GDM1 (cell line): ENCODE measurements around the gene GSTM5.
"Not testable (repeated sequence)": the region's sequence is repeated elsewhere in the genome, so short reads cannot be mapped to it uniquely, and the experiment has no call there.

Source experiments
- DNase-seq: peaks from one replicate; lab custom pipeline; 2025; lab: John Stamatoyannopoulos, UW

Gene GSTM5

DNA sequence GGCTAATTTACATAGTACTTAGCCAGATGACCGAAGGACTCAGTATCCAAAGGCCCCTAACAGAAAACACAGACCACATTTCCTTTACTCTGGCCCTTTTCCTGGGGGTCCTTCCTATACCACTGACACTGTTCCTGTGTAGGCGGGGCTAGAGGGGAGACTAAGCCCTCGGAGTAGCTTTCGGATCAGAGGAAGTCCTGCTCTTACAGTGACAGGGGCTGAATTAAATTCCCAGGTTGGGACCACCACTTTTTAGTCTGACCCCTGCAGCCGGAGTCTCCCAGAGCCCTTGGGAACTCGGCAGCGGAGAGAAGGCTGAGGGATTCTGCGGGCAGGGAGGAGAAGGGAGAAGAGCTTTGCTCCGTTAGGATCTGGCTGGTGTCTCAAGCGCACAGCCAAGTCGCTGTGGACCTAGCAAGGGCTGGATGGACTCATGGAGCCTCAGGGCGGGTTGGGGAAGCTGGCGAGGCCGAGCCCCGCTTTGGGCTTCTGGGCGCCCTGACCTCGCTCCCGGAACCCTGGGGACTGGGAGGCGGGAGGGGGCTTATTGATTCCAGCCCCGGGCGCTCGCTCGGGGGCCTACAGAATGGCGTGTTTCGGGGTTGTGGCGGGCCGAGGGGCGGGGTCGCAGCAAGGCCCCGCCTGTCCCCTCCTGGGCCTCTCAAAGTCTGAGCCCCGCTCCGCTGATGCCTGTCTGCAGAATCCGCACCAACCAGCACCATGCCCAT lies at the start of gene GSTM5:
GSTM5 (plus strand) TSS at position 659 of the 728 bp plus-strand sequence; CDS start at position 721, 62 bp downstream.
- not testable (repeated sequence) for DNase-seq

DNA sequence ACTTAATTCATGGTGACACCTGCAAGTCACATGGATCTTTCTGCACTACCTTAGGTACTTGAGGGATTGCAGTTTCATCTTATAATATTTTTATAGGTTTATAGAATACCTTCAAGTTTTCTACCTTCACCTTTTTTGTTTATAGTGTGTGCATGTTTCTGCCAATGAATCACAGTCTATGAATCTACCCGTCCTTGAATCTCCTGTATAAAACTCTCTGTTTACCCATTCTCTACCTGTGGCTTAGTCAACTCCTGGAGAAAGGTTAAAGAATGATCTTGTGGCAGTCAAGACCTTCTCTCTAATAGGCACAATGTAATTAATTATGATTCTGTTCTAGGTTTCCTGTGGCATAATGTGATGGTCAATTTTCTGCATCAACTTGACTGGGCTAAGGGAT lies 47.4 kb upstream of the GSTM5 start:
- DNase-seq: no peak

DNA sequence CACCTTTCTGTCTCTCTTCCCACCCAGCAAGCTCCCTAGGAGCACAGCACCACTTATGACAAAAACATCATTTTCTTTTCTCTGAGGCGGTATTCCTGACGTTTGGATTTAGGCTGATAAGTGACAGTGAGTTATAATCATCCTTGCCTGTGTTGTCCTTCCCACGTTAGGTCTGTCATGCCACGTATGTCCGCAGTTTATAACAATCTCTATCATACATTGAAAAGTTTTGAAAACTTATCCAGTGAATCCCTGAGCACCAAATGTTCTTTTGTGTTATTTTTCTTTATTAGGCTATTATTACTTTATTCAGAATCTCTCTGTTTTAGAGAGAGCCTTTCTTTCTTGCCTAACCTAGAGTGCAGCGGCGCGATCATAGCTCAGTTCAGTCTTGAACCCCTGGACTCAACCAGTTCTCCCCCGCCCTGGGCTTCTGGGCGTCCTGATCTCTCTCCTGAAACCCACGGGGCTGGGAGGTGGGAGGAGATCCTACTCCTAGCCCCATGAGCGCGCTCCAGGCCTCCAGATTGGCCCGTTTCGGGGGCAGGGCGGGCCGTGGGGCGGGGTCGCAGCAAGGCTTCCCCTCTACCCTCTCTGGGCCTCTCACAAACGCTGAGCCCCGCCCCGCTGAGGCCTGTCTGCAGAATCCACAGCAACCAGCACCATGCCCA lies 44.5 kb upstream of the GSTM5 start, which contains the start of gene GSTM2:
GSTM2 (plus strand) TSS at position 606 of the 671 bp plus-strand sequence; CDS start at position 665, 59 bp downstream.
- DNase-seq: peak; percentile 86

DNA sequence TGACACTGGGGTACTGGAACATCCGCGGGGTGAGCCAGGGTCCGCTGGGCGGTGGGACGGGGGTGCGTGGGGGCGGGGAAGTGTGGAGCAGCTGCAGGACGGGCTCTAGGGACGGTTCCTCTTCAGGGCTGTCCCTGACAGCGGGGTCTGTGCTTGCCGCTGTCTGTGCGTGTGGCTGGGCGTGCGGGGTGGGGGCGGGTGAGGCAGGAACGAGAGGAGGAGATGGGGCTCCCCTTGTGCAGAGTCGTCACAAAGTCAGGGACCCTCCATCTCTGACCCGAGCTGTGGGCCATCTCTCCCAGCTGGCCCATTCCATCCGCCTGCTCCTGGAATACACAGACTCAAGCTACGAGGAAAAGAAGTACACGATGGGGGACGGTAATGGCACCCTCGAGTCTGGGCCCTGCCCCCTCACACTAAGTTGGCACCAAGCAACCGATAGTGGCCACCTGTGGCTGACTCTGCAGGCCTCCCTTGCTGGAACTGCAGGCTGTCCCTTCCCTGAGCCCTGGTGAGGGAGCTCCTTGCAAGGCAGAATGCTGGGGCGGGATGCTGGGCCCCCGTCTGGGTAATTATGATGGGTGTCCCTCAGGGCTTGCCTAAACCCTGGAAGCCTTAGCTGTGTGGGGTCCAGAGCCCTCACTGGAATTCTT lies 43.8 kb upstream of the GSTM5 start:
- DNase-seq: no peak

DNA sequence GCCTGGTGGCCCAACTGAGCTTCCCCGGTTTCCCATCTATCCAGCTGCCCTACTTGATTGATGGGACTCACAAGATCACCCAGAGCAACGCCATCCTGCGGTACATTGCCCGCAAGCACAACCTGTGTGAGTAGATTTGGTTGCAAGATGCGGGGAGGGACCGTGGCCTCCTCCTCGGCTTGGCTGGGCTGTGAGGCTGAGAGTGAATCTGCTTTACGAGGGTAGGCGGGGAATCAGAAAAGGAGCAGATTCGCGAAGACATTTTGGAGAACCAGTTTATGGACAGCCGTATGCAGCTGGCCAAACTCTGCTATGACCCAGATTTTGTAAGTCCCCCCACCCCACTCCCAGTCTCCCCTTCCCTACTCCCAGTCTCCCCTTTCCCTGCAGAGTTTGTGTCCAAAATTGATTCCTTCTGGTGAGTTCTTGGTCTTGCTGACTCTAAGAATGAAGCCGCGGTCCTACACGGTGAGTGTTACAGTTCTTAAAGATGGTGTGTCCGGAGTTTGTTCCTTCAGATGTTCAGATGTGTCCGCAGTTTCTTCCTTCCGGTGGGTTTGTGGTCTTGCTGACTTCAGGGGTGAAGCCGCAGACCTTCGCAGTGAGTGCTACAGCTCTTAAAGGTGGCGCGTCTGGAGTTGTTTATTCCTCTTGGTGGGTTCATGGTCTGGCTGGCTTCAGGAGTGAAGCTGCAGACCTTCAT lies 42.7 kb upstream of the GSTM5 start:
- peak; percentile 81 for DNase-seq

DNA sequence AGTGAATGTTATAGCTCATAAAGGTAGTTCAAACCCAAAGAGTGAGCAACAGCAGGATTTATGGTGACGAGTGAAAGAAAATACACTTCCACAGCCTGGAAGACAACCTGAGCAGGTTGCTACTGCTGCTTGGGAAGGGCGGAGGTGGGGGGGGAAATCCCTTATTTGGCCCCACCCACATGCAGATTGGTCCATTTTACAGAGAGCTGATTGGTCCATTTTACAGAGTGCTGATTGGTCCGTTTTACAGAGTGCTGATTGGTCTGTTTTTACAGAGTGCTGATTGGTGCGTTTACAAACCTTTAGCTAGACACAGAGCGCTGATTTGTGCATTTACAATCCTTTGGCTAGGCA lies 42.1 kb upstream of the GSTM5 start:
- DNase-seq: not testable (repeated sequence)

DNA sequence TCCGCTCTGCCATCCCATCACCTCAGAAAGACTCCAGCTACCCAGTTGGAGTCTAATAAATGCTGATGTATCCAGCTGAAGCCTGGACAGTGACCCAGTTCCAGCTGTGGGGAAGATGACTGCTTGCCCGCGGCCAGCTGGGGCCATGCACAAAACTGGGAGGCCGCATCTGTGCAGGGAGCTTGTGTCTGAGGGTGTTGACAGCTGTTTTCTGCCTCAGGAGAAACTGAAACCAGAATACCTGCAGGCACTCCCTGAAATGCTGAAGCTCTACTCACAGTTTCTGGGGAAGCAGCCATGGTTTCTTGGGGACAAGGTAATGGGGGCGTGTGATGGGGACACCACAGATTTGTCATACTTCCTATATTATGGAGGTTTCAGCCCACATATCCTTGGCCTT lies 41.0 kb upstream of the GSTM5 start:
- no peak for DNase-seq

DNA sequence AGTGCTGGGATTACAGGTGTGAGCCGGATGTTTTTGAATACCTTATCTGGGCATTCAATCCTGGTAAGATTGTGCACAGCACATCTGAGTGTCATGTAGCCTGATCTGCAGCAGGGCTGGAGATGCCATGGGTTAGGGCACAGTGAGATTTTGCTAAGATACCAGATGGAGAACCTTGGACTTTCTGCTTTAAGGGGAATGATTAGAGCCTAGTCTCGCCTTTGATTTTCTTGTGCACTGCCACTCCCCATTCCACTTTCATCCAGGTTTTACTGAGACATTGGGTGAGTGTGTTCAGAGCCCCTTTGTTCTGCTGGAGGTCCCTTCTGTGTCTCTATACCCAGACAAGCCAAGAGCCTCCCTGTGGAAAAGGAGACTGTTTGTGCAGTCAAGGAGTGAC lies 38.2 kb upstream of the GSTM5 start:
- not testable (repeated sequence) for DNase-seq

DNA sequence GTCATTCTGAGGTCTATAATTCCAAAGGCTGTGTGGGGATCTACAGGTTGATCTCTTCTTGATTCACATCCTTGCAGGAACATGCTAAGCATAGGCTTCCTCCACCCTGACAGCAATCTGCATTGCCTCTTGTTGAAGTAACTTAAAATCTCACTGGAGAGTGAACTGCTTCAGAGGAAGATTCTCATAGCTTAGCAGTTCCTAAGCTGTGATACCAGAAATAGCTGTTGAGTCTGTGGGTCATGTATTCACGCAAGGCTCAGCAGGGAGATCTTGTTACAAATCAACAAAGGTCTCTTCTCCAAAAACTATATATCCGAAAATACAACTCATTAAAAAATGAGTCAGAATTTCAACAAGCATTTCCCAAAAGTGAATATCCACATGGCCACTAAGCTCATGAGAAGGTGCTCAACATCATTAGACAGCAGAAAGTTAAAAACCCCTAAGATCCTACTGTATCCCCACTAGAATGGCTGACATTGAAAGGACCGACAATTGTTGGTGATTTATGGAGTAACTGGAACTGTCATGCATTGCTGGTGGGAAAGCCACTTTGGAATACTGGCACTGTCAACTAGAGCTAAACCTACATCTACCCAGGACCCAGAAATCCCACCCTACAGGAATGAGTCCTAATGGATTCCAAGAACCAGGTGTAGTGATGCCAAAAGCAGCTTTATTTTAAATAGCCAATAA lies 35.2 kb upstream of the GSTM5 start:
- not testable (repeated sequence) for DNase-seq

DNA sequence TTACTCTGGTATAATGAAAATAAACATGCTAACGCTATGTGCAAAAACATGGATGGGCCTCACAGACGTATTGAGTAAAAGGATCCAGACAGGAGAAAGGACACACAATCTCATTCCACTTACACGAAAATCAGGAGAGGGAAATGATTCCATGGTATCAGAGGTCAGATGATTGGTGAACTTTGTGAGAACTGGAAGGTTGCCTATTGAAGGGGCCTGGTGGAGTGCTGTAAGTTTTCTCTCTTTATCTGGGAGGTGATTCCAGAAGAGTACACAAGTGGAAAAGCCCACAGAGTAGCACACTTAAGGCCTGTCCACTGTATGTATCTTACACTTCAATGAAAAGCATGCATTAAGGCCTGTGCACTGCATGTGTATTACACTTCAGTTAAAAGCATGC lies 34.6 kb upstream of the GSTM5 start:
- no peak for DNase-seq

DNA sequence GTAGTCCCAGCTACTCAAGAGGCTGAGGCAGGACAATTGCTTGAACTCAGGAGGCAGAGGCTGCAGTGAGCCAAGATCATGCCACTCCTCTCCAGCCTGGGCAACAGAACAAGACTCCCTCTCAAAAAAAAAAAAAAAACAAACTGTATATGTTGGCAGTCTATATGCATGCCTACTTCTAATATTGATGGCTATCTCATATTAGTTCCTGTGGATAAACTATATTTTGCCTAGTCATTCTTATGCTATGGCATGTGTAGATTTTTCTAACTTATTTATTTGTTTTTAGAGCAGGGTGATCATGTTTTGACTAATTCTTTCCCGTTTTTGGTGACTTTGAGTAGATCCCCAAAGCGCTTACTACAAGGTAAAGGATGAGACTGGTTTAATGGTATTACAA lies 33.4 kb upstream of the GSTM5 start:
- DNase-seq: not testable (repeated sequence)

DNA sequence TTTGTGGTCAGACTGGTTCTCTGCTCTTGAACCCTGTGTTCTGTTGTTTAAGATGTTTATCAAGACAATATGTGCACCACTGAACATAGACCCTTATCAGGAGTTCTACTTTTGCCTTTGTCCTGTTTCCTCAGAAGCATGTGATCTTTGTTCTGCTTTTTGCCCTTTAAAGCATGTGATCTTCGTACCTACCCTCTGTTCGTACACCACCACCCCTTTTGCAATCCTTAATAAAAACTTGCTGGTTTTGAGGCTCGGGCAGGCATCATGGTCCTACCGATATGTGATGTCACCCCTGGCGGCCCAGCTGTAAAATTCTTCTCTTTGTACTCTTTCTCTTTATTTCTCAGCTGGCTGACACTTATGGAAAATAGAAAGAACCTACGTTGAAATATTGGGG lies 27.3 kb upstream of the GSTM5 start:
- not testable (repeated sequence) for DNase-seq

DNA sequence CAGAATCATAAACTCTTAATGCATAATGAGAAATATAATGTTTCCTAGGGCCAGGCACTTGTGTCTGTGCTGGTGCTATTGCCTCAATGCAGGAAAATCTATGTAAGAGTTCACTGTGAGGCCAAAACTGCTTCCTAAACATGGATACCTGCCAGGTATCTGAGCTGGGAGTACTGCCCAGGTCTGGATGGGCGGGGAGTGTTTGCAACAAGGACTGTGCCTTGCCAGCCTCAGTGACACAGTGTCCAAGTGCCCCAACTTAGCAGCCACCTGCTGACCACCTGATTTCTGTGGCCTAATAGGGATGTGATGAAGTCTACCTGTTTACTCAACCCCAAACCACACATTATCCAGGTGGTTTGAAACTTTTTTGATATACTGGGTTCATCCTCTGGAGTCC lies 26.7 kb upstream of the GSTM5 start:
- not testable (repeated sequence) for DNase-seq

DNA sequence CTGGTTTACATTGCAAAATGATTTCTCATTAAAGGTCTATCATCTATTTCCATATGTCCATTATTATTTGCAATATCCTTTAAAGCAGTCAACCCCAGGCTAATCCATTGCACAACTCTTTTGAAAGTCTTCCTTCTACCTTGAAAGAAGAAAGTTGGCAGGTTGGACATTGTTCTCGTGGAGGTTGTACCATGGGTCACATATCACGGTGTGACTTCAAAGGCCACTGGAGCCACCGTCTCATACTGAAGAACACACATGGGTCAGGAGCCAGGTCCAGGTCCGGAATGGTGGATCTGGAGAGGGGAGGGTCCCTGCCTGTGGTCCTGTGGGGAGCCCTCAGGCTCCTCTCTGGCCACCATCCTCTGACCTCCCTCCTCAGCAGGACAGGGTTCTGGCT lies 26.2 kb upstream of the GSTM5 start:
- not testable (repeated sequence) for DNase-seq

DNA sequence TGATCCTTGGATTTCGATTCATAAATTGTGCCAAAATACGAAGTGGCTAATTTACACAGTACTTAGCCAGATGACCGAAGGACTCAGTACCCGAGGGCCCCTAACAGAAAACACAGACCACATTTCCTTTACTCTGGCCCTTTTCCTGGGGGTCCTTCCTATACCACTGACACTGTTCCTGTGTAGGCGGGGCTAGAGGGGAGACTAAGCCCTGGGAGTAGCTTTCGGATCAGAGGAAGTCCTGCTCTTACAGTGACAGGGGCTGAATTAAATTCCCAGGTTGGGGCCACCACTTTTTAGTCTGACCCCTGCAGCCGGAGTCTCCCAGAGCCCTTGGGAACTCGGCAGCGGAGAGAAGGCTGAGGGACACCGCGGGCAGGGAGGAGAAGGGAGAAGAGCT lies 24.9 kb upstream of the GSTM5 start:
- DNase-seq: peak; percentile 10

DNA sequence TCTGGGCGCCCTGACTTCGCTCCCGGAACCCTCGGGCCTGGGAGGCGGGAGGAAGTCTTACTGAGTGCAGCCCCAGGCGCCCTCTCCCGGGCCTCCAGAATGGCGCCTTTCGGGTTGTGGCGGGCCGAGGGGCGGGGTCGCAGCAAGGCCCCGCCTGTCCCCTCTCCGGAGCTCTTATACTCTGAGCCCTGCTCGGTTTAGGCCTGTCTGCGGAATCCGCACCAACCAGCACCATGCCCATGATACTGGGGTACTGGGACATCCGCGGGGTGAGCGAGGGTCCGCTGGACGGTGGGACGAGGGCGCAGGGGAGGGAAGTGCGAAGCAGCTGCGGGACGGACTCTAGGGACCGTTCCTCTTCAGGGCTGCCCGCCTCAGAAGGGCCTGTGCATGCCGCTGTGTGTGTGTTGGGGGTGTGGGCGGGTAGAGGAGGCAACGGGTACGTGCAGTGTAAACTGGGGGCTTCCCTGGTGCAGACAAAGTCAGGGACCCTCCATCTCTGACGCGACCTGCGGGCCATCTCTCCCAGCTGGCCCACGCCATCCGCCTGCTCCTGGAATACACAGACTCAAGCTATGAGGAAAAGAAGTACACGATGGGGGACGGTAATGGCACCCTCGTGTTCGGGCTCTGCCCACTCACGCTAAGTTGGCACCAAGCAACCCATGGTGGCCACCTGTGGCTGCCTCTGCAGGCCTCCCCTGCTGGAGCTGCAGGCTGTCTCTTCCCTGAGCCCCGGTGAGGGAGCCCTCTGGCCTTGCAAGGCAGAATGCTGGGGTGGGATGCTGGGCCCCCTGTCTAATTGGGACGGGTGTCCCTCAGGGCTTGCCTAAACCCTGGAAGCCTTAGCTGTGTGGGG lies 24.2 kb upstream of the GSTM5 start, which contains the start of gene GSTM1:
GSTM1 (plus strand) TSS at position 177 of the 859 bp plus-strand sequence; CDS start at position 234, 57 bp downstream.
- DNase-seq: peak; percentile 69

DNA sequence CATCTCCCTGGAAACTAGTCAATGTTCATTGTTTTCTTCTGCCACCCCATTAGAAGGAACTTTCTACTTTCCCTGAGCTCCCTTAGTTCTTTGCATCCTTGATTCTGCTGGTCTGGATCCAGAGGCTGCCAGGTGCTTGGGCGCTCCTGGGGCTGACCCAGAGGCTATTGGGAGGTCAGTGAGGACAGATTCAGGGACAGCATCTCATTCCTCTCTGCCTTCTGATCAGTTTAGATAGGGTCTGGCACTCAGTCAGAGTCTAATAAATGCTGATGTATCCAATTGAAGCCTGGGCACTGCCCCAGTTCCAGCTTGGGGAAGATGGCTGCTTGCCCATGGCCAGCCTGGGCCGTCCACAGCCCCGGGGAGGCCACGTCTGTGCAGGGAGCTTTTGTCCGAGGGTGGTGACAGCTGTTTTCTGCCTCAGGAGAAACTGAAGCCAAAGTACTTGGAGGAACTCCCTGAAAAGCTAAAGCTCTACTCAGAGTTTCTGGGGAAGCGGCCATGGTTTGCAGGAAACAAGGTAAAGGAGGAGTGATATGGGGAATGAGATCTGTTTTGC lies 22.1 kb upstream of the GSTM5 start:
- DNase-seq: no peak

DNA sequence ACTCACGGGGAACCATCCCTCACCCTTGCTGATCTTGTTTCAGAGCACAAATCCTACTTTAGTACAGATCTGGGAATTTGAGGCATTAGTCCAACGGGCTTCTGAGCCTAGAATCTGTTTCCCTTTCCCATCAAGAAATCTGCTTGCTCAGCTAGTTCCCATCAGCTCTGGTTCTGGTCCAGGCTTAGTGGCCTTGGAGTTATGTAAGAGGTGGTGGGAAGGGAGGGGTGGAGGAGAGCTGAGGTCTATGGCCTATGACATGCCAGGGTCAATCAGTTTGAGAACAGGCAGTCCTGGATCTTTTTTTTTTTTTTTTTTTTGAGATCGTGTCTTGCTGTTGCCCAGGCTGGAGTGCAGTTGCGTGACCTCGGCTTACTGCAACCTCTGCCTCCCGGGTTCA lies 20.3 kb upstream of the GSTM5 start:
- DNase-seq: no peak

DNA sequence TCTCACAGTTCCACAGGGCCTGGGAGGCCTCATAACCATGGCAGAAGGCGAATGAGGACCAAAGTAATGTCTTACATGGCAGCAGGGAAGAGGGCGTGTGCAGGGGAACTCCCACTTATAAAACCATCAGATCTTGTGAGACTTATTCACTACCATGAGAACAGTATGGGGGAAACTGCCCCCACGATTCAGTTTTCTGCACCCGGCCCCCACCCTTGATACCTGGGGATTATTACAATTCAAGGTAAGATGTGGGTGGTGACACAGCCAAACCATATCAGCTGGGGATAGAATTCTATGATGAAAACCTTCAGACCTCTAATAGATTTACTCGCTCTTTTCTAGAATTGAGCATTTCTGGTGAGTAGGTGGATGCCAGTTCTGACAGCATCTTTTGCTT lies 17.7 kb upstream of the GSTM5 start:
- DNase-seq: not testable (repeated sequence)

DNA sequence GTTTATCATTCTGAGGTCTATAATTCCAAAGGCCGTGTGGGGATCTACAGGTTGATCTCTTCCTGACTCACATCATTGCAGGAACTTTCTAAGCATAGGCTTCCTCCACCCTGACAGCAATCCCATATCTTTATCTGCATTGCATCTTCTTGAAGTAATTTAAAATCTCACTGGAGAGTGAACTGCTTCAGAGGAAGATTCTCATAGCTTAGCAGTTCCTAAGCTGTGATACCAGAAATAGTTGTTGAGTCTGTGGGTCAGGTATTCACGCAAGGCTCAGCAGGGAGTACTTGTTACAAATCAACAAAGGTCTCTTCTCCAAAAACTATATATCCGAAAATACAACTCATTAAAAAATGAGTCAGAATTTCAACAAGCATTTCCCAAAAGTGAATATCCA lies 16.9 kb upstream of the GSTM5 start:
- not testable (repeated sequence) for DNase-seq
